ENCODE results near the gene BASP1. TPM values are rescaled to one million over a fixed set of nuclear protein-coding genes. Genes with fewer than 3 reads are reported as not detected.

The BASP1 gene
- total RNA-seq, 4 donors from 2014 or later: 19.8 to 53.9 (median 32.5) TPM

DNA sequence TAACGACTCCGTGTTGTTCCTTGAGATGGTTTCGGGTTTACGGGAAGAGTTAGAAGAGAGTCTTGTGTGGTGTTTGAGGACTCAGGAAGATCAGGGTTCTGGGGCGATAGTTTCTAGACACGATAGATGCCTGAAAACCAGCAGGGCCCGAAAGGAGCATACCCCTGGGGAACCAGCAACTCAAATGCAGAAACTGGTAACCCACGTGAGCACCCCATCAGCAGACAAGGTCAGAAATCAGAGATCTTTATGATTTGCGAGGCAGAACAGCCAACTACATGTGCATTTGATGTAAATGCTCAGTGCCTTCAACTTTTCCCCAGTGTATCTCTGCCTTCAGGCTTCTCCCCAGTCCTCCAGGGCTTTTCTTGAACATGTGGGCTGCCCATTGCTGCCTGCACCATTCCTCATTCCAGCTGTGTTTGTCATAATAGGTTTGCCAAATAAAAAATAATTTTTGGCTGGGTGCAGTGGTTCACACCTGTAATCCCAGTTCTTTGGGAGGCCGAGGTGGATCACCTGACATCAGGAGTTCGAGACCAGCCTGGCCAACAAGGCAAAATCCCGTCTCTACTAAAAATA, 75.1 kb downstream of the BASP1 start:
- DNase-seq (ENCODE audit: low spot score): no peak
- TF ChIP-seq, protein P1, sequence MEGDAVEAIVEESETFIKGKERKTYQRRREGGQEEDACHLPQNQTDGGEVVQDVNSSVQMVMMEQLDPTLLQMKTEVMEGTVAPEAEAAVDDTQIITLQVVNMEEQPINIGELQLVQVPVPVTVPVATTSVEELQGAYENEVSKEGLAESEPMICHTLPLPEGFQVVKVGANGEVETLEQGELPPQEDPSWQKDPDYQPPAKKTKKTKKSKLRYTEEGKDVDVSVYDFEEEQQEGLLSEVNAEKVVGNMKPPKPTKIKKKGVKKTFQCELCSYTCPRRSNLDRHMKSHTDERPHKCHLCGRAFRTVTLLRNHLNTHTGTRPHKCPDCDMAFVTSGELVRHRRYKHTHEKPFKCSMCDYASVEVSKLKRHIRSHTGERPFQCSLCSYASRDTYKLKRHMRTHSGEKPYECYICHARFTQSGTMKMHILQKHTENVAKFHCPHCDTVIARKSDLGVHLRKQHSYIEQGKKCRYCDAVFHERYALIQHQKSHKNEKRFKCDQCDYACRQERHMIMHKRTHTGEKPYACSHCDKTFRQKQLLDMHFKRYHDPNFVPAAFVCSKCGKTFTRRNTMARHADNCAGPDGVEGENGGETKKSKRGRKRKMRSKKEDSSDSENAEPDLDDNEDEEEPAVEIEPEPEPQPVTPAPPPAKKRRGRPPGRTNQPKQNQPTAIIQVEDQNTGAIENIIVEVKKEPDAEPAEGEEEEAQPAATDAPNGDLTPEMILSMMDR (IDR thresholded peaks at IDR 0.05): no peak
- ATAC-seq (ENCODE audit: low FRiP score): no peak

DNA sequence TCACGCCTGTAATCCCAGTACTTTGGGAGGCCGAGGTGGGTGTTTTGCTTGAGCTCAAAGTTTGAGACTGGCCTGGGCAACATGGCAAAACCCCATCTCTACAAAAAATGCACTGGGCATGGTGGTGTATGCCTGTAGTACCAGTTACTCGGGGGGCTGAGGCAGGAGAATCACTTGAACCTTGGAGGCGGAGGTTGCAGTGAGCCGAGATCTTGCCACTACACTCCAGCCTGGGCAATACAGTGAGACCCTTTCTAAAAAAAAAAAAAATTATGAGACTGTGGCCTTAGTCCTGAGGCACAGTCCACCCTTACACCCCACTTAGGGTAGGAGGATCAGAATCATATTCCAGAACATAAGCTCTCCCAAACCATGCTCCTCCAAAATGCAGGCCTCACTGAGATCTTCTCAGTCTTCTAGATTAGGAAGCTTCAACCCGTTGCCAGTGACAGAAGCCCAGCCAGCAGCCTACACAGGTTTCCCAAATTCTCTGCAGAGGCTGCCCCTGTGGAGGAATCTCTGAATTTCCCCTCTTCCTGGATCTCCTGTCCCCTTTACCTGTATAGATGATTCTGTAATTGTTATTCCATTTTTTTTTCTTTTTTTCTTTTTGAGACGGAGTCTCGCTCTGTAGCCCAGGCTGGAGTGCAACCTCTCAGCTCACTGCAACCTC, 77.3 kb downstream of the BASP1 start:
- ATAC-seq (ENCODE audit: low FRiP score) (no peak), DNase-seq (ENCODE audit: low spot score) (no peak)
- TF ChIP-seq, protein P1 (IDR thresholded peaks at IDR 0.05): no peak

DNA sequence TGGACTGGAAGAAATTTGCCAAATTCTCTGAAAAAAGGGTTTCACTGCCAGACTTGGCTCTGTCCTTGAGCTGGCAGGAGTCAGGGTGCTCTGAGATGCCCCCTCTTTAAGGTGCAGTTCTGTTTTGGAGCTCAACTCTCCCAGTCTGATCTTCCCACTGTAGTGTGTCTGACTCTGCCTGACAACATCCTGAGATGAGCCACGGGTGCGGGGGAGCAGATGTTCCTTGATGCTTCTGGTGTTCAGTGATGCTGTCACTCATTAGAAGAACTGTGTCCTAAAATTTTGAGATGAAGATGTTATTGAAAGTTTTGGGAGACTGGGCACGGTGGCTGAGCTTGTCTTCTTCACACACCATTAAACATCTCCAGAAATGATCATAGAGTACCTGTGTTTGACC, 78.2 kb downstream of the BASP1 start:
- TF ChIP-seq, protein P1 (IDR thresholded peaks at IDR 0.05): no peak
- ATAC-seq (ENCODE audit: low FRiP score) (no peak), DNase-seq (ENCODE audit: low spot score) (no peak)

DNA sequence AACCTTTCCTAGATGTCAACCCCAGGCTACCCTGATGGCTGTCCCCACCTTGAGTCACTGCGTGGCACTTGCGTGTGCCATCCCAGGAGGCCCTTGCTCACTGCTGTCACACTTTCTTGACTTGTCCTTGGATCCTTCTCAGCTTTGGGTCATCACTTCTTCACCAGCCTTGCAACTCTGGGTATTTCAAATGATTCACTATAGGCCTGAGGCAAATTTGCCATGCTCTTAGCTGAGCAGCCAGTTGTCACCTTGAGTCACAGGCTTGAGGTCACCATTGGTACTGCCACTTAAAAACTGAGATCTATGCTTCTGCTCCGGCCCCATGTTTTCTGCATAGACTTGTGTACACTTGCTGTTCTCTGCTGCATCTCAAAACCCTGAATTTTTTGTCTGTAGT, 84.7 kb downstream of the BASP1 start:
- DNase-seq (ENCODE audit: low spot score) (no peak), ATAC-seq (ENCODE audit: low FRiP score) (no peak)
- TF ChIP-seq, protein P1 (IDR thresholded peaks at IDR 0.05): no peak

DNA sequence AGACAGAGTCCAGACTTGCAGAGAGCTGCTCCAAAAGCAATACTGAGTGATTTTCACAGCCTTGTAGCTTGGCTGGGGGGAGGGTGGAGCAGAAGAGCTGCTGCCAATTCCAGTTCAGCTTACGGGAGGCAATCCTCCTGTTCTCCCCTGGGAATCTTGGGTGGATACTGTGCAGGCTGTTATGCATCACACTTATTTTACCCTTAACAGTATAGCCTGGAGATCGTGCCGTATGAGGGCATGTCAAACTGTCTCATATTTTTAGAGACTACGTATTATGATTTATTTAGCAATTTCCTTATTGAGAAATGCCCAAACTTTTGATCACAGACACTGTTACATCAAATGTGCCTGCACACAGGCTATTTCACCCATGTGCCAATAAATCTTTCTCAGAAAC, 85.2 kb downstream of the BASP1 start:
- ATAC-seq (ENCODE audit: low FRiP score) (no peak), DNase-seq (ENCODE audit: low spot score) (no peak)
- TF ChIP-seq, protein P1 (IDR thresholded peaks at IDR 0.05): no peak

DNA sequence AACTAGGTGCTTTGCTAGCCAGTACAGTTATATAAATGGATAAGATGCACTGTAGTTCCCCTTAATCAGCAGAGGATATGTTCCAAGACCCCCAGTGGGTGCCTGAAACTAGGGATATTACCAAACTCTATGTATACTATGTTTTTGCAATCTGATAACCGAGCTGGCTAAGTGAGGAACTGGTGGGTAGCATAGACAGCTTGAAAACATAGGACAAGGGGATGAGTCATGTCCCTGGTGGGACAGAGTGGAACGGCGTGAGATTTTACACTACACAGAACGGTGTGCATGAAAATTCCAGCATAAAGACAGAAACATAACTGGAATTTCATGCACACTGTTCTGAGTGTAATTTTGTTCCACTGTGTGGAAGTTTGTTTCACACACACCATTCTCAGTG, 86.9 kb downstream of the BASP1 start:
- DNase-seq (ENCODE audit: low spot score): no peak
- no peak for ATAC-seq (ENCODE audit: low FRiP score)
- TF ChIP-seq, protein P1 (IDR thresholded peaks at IDR 0.05): no peak

DNA sequence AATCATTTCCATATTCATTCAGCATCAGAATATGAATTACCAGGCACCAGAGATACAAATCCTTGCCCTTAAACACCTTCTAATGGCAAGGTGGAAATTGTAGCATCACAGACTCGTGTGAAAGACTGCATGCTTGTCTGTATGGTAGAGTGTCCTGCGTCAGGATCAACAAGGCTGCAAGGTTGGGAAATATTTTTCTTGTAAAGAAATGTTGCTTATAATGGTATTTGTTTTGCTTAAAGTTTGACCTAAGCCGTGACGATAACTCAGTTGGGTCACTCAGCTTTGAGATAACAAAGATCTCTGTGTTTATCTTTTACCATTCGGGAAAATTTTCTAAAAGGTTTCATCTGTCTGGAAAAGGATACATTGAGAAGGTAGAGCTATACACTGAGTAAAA, 87.6 kb downstream of the BASP1 start:
- TF ChIP-seq, protein P1 (IDR thresholded peaks at IDR 0.05): no peak
- DNase-seq (ENCODE audit: low spot score) (no peak), ATAC-seq (ENCODE audit: low FRiP score) (no peak)

All from omental fat pad (tissue), 4 donors.